ENCODE results near the gene PTPN14. TPM values are rescaled to one million over a fixed set of nuclear protein-coding genes. Genes with fewer than 3 reads are reported as not detected.
"Not testable (repeated sequence)": the region's sequence is repeated elsewhere in the genome, so short reads cannot be mapped to it uniquely, and the experiment has no call there.

Gene PTPN14
- total RNA-seq, 1 donor from 2014 or later = 3.2 TPM

DNA sequence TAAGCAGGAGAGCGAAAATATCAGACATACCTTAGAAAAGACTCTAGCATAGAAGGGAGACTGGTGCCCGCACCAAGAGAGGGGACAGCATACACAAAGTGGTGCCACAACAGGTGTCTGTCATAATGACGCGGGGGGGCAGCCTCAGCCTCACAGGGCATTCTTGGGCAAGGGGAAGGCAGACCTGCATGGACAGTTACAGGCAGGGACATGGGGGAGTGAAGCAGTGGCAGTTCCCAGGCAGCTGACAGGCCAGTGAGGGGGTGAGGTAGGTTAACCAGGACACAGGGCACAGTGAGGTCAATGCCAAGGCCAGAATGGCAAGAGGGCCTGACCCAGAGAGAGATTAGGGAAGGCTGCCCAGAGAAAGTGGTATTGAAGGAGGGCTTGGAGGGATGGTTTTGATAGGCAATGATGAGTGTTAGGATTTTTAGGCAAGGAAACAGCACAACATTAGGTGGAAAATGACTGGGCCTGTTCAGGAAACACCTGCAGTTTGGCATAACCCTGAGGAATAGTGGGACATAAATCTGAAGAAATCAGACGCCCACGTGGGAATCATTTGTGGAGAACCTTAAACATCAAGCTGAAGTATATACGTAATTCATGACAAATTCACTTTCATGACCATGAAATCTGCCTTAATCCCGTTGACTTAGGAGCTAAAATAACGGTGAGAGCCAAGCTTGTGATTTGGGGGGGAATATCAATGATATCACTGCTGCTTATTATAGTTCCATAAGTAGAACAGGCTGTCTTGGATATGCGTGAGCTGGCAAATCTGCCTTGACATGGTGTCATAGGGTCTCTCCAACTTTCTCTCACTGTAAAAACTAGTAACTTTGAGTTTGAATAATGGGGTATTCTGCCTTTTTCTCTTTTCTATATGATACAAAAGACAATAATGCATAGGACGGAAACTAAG is 8.9 kb downstream of the PTPN14 start:
- ATAC-seq (no peak), DNase-seq (ENCODE audit: low spot score) (no peak)

DNA sequence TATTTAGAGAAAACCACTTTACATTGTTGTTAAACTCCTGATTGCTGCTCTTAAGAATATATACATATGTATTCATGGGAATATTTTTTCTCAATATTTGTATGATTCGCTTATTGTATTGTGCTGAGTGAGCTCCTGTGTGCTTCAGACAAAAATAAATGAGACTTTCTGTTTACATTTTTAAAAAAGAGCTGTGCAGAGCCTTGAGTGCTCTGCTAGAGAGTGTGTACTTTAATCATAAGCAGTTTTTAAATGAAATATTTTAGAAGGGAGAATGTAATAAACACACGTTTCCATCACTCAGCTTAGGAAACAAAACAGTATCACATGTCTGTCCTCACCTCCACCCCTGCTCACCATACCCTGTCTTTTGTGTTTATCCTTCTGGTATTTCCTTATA is 9.7 kb downstream of the PTPN14 start:
- ATAC-seq (no peak), DNase-seq (ENCODE audit: low spot score) (no peak)

DNA sequence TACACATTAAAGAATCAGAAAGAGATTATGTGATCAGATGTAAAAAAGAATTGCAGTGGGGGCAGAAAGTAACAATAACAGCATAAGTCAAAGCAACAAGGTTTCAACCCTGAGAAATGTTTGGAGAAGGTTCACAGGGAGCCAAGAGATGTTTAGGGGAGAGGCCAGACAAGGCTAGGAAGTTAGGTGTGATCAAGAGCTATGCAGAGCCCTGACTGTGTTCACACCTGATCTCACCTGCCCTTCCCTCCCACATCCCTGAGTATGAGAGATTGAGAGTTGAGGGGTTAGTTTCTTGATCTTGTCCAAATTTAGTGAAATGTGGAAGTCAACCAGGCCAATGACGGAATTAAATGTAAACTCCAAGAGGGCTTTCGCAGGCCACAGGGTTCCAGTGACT is 10.2 kb downstream of the PTPN14 start:
- DNase-seq (ENCODE audit: low spot score) (no peak), ATAC-seq (no peak)

DNA sequence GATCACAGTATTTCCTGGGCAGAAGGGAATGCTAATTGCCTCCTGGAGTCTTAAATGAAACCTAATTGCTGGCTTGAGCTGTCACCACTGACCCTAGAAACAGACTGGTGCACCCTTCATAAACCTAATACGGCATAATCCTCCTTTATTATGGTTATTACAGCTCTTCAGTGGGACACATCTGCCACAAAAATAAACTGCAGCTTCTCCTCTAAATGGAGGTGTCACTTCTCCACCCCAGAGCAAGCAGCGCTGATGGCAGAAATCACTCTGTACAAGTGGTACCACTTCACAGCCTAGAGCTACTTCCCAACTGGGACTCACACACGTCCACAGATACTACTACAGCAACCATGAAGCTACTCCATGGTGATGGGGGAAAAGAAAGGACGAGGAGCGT is 11.1 kb downstream of the PTPN14 start:
- no peak for DNase-seq (ENCODE audit: low spot score)
- ATAC-seq = no peak

DNA sequence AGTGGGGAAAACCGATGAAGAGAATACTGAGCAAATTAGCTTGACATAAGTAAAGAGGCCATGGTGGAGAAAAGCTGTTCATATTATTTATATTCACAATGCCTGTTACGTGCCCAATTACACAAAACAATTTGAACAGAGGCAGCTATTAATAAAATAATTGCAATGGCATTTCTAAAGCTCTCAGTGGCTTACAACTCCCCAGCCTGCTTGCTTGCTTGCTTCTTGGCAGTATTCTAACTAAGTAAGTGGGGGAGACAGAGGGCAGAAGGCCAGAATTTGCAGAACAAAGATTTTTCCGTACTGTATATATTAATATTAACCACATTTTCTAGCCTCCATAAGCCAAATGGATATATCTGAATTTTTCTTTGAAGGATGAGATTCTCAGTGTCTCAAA is 12.9 kb downstream of the PTPN14 start:
- no peak for ATAC-seq
- no peak for DNase-seq (ENCODE audit: low spot score)

DNA sequence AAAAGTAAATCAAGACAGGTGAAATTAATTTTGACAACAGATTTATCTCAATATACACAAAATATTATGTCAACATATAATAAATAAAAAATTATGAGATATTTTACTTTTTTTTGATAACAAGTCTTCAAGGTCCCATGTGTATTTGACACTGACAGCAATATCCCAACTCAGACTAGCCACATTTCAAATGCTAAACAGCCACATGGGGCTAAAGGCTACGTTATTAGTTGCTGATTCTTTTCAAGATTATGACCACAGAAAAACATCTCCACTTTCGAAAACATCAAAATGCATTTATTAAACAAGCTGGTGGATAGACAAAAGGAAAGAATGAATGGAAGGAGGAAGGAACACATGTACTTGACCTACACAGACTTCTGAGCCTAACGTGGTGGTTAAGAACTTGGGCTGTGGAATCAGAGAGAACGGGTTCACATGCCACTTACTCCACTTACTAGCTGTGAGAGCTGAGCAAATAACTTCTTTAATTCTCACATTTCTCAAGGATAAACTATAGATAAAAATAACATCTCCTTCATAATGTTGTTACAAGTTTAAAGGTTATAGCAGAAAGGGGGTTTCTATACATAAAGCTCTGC is 13.4 kb downstream of the PTPN14 start:
- DNase-seq (ENCODE audit: low spot score) = no peak
- no peak for ATAC-seq

DNA sequence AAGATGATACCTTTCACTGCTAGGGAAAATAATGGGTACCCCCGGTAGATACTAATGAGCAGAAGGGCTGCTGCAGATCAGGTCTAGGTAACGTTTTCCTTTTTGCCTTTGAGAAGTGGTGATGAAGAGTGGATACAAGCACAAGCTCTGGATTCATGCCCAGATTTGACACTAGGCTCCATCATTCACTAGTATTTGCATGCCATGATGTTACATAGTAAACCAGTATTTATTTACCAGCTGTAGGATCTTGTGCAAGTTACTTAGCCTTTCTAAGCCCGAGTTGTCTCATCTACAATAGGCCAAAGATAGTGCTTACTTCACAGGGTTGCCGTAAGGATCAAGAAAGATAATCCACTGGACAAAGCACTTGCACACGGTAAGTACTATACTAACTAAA is 14.2 kb downstream of the PTPN14 start:
- DNase-seq (ENCODE audit: low spot score) (no peak), ATAC-seq (no peak)

DNA sequence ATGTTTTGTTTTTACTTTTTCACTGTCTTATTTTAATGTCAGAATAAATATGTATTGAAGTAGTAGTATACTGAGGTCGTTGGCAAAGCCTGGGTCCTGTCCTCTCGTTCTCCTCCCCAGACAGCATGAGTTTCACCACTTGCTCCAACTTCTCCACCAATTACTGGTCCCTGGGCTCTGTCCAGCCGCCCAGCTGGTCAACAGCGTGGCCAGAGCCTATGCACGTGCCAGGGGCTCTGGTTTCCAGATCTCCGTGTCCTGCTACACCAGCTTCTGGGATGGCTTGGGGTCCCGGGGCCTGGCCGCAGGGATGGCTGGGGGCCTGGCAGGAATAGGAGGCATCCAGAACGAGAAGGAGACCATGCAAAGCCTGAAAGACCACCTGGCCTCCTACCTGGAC is 19.3 kb downstream of the PTPN14 start:
- DNase-seq (ENCODE audit: low spot score) (no peak), ATAC-seq (no peak)

DNA sequence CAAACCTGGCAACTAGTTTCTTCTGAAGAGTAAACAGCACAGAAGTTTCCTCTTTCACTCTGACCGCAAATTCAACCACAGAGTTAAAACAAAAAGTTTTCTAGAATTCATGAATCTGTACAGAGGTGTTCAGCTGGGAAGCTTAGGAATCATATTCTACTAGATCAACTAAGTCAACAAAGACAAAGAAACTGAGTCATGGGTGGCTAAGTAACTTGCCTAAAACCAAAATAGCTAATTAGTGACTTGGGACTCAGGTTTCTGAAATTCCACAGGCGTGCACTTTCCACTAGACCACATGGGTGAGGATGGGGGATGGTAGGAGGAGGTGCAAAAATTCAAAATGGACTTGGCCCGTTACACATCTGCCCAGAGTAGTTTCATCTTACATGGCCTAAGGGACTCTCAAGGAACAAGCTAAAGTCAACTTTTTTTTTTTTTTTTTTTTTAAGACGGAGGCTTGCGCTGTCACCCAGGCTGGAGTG is 25.8 kb downstream of the PTPN14 start:
- no peak for DNase-seq (ENCODE audit: low spot score)
- ATAC-seq = no peak

DNA sequence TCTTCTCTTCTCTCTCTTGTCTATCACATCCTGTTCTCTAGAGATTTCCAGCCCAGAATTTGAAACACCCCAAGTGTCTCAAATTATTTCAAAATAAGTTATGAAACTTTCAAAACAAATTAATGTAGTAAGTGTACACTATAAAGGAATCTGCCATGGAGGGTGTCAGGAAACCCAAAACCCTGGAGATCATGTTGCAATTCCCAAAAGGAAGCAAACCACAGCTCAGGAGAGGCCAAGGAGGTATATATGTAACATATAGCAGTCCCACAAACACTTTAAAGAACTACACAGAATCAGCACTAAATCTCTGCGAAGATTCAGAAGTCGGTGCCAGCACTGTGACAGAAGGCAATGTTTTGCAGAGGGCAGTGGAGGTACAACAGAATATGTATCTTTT is 26.6 kb downstream of the PTPN14 start:
- no peak for ATAC-seq
- no peak for DNase-seq (ENCODE audit: low spot score)

DNA sequence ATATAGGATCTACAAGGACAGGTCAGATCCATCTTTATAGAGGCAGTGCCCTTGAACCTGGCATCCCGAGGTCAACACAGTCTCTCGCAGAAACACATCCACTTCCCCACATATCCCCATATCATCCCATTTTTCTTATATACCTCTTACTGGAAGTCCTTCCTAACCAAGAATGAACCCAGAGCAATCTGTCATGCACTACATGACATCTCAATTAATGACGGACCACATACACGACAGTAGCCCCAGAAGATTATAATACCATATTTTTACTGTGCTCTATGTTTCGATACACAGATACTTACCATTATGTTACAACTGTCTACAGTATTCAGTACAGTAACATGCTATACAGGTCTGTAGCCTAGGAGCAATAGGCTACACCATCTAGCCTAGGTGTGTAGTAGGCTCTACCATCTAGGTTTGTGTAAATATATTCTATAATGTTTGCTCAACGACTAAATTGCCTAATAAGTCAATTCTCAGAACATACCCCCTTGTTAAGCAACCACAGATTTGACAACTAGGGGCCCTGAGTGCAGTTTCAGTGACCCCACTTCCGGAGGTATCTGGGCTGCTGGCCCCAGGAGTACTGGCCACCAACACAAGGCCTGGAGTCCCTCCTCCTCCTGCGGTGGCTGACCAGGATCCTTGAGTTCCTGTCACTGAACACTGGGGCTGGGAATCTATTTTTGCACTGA is 28.1 kb downstream of the PTPN14 start:
- ATAC-seq = no peak
- DNase-seq (ENCODE audit: low spot score) = no peak

DNA sequence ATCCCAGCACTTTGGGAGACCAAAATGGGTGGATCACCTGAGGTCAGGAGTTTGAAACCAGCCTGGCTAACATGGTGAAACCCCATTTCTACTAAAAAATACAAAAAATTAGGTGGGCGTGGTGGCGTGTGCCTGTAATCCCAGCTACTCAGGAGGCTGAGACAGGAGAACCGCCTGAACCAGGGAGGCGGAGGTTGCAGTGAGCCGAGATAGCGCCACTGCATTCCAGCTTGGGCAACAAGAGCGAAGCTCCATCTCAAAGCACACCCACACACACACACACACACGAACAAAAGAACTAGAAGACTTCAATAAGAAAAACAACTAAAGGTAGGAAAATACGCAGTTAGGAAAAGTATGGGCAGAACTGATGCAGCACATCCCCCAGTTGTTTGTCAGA is 29.9 kb downstream of the PTPN14 start:
- DNase-seq (ENCODE audit: low spot score); ATAC-seq: not testable (repeated sequence)

DNA sequence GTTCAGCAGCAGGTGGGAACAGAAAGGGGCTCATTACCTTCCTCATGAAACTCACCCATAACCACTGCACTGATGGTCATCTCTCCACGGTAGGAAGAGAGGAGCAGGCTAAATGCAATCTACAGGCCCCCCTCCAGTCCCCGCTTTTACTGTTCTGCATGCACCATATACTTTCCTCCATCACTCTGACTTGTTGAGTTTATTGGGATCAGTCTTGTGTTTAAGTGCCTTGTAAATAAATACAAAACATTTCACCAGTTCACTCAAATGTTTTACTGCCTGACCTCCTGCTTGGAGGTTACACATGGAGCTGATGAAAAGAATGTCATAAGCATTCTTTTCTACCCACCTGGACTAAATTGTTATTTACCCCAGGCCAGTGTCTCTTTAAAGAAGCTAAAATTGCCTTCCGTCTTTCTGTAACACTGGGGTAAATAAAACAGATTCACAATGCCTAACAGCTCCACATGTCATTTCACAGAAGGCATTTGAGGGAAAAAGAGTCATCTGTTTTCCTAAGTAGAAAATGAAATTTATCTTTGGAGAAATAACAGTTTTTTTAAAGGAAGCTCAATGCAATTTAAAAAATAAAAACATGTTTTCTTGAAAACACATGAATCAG is 30.7 kb downstream of the PTPN14 start:
- no peak for DNase-seq (ENCODE audit: low spot score)
- no peak for ATAC-seq

DNA sequence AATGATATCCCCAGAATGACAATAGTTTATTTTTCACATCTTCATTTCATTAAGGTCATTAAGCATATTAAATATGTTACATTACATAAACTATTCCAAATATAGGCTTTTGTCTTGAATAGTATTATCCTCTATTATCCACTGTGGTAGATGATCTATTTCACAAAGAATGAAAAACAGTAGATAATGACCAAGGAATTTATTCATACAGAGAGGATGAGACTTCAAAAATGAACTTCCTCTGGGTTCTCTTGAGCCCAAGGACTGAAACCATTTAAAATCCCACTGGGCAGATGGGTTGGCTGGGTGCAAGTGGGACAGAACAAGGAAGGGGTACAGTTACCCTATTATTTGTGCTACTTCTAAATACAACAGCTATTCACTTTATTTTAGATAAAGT is 33.0 kb downstream of the PTPN14 start:
- DNase-seq (ENCODE audit: low spot score) (no peak), ATAC-seq (no peak)

DNA sequence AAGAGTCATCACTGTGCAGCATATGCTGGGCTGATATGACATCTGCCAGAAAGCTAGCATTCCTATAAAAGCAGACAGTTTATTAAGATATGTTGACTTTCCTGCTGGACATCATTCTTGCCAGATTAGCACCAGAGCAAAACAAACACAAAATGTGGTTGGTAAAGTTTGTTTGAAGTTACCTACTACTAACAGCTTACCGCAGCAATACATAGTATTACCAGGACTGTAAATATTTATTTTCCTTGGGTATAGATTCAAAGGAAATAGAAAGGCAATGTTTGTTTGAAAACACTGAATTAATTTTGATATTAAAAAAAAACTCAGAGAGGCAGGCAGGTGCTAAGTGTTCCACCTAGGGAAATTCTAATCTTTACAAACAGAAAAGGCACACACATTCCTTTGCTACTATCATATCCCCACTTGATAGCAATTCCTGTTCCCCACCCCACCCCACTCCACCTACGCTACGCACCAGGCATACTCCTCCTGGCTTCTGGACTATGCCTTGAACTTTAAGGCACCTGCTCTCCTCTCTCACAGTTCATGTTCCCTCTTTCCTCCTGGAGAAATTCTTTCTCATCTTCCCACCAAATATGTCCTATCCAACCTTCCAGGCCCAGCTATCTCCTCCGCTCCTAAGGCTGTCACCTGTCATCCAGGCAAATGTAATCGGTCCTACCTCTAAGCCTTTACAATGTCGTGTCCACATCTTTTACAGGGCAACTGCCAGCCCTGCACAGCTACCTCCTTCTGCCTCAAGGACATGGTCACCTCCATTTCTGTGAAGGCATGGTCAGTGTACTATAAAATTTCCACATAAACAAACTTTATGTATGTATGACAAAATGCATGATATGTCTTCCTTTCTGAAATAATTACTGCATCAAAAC is 34.7 kb downstream of the PTPN14 start:
- ATAC-seq = no peak
- no peak for DNase-seq (ENCODE audit: low spot score)

DNA sequence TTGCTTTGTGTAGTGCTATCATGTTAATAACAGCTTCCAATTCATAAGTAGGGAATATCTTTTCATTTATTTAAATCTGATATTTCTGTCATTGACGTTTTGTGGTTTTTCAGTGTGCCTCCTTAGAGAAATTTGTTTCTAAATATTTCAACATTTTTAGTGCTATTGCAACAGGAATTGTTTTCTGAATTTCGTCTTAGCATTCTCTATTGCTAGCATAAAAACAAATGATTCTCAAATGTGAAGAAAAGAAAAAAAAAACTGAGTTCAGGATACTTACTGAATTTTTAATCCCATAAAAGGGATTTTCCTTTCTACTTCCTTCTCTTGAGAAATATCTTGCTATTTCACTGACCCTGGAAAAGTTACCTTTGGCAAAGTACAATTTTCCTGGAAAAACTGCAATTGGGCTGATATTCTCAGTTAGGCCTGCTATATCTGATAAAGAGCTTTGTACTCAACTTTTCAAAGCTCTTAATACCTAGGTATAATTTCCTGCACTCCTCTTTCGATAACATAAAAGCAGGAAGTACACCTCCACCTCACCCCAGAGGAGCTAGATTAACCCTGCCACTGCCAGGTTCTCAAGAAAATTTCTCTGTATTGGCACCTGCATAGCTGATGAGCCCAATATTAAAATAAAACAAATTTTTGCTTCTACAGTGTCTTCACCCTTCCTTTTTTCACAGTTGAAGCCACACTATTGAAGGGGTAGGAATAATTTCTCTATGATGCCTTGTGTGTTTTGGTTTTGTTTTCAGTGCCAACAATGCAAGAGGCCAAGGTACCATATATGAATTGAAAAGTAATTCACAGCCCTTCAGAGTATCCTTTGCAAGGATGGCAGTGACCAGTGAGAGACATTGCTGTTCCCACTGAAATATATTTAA is 35.6 kb downstream of the PTPN14 start:
- no peak for DNase-seq (ENCODE audit: low spot score)
- ATAC-seq = no peak

DNA sequence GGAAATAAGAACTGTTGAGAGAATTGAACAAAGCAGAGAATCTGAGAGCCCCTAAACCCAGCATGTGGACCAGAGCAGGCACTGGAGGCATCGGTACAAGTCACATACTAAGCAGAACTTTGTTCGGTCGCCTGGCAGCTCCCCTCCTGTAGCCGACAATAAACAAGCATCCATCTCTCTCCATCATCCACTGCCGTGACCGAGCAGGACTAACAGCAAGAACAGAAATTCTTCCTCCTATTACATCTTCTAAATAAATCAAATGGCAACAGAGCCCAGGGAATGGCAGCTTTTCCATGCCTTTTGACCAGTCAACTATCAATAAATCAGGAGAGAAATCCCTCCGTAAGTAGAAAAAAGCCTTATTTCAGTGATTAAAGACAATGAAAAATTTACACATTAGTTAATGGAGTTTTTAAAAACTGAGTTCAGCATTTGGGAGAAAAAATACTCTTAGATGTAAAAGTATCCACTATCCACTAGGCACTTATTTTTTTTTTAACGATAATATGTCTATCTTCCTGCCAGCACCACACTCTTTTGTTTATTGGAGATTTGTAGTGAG is 36.5 kb downstream of the PTPN14 start:
- no peak for DNase-seq (ENCODE audit: low spot score)
- no peak for ATAC-seq

DNA sequence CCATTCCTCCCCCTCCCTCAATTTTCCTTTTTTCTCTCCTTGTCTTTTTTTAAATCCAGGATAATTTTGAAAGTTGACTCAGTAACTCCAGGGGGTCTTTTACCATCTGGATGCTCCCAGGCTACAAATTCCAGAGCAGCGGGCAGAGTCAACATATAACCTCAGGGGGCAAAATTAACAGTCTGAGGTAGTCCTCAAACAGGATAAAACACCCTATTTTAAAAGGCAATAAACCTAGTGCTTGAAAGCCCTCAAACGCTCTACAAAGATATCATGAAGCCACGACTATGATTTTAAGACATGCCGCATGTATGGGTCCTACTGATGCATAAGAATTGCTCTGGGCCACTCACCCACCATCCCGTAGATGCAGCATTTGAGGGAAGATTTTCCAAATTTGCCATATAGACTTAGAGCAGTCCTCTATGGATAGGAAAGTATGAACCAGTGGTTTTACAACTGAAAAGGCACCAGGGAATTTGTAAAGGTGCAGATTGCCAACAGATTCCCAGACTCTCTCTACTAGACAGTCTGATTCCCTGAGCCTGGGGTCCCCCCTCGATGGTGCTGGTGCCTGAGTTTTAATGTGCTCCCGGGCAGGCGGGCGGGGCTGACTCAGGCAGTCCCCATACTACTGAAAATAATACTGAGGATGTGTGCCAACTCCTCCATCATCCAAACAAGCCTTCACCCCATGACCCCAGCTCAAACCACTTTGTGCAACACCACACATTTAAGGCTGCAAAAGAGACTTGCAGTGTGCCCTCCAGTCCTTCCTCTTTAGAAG is 37.2 kb downstream of the PTPN14 start:
- no peak for DNase-seq (ENCODE audit: low spot score)

More for the DNA sequence above, 37.2 kb downstream of the PTPN14 start:
- ATAC-seq = no peak

Measured in left lobe of liver (tissue), 2 donors.